DOHH2 (cell line): Measurements from ENCODE around the gene OSBPL3.
A peak's percentile ranks its signal among the peaks of the same experiment; 100 is the strongest.

Source experiments
- H3F3A ChIP-seq: fragments of 200-600 bp; sonication (generic), shearing (Covaris generic); 2 replicates; pipeline ENCODE4 v1.6.0; 2016; ENCODE audit warnings: antibody characterized with exemption, mild to moderate bottlenecking; ENCODE audit not compliant: control insufficient read depth, insufficient read depth
- H3K27ac ChIP-seq: fragments of 200-600 bp; sonication (generic); 2 replicates; pipeline ENCODE4 v1.5.1; 2014; ENCODE audit warnings: low read depth, mild to moderate bottlenecking, low read length, moderate library complexity
- H3K27me3 ChIP-seq: fragments of 200-600 bp; sonication (generic); 2 replicates; pipeline ENCODE4 v1.6.1; 2014; ENCODE audit warnings: mild to moderate bottlenecking, low read length, mixed read lengths; ENCODE audit not compliant: control insufficient read depth
- H3K36me3 ChIP-seq: fragments of 200-600 bp; sonication (generic); 2 replicates; pipeline ENCODE4 v1.6.1; 2014; ENCODE audit warnings: mild to moderate bottlenecking, low read length, moderate library complexity, mixed read lengths; ENCODE audit not compliant: control insufficient read depth
- H3K4me1 ChIP-seq: fragments of 200-600 bp; sonication (generic); 2 replicates; pipeline ENCODE4 v1.6.1; 2014; ENCODE audit warnings: mild to moderate bottlenecking, low read length, mixed read lengths; ENCODE audit not compliant: control insufficient read depth
- H3K4me2 ChIP-seq: fragments of 200-600 bp; sonication (generic); 2 replicates; pipeline ENCODE4 v1.6.0; 2014; ENCODE audit warnings: mild to moderate bottlenecking, low read length, moderate library complexity
- H3K4me3 ChIP-seq: fragments of 200-600 bp; sonication (generic); 2 replicates; pipeline ENCODE4 v1.5.1; 2014; ENCODE audit warnings: mild to moderate bottlenecking, low read length, mixed read lengths
- H3K79me2 ChIP-seq: fragments of 200-600 bp; sonication (generic); 2 replicates; pipeline ENCODE4 v1.6.1; 2014; ENCODE audit warnings: mild to moderate bottlenecking, low read length, mixed read lengths; ENCODE audit not compliant: control insufficient read depth
- H3K9me2 ChIP-seq: fragments of 200-600 bp; sonication (generic); replicated peaks from 2 replicates; pipeline ENCODE4 v1.6.1; 2014; ENCODE audit warnings: mild to moderate bottlenecking, low read length, mixed read lengths; ENCODE audit not compliant: control insufficient read depth
- H3K9me3 ChIP-seq: fragments of 200-600 bp; sonication (generic); 2 replicates; pipeline ENCODE4 v1.6.1; 2014; ENCODE audit warnings: antibody characterized with exemption, low read length, mixed read lengths; ENCODE audit not compliant: control insufficient read depth, insufficient read depth
- H4K20me1 ChIP-seq: fragments of 200-600 bp; sonication (generic); 2 replicates; pipeline ENCODE4 v1.6.0; 2014; ENCODE audit warnings: low read depth, mild to moderate bottlenecking, antibody characterized with exemption, low read length, moderate library complexity; ENCODE audit not compliant: control insufficient read depth, insufficient read depth
- EZH2phosphoT487 ChIP-seq: fragments of 200-600 bp; sonication (generic); IDR thresholded peaks from 2 replicates; pipeline ENCODE4 v1.6.1; 2017; ENCODE audit warnings: borderline replicate concordance, mild to moderate bottlenecking, antibody characterized with exemption, low read length, moderate library complexity, mixed read lengths
- TF ChIP-seq, protein P1 (sequence below): fragments of 200-600 bp; sonication (generic); IDR thresholded peaks from one replicate; pipeline ENCODE4 v1.5.1; 2014; ENCODE audit warnings: antibody characterized with exemption, mild to moderate bottlenecking, low read depth, low read length; ENCODE audit not compliant: poor library complexity, severe bottlenecking

Gene OSBPL3

DNA sequence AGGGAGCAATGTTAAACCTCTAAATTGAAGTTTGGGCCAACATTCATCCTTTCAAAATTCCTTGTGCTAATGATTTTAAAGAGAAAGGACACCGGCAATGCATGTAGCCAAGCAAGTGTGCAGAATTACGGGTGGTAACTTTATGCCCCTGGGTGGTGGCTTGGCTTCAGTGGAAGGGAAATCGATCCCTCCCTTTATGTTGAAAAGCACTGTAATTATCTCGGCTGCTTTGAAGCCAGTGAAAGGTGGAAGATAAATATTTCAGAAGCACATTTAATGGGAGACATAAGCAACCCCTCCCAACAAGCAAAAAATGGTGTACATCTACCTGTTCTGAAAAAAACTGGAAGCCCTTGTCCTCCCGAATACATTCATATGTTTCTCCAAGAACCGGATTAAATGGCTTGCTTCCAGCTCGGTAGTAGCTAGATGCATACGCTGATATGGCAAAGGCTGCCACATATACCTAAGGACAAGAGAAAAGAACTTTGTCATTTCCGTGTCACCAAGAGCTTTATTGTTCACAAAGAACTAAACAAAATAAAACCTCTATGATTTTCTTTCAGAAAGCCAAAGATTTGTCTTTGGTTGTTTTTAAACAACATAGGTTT, 149.4 kb downstream of the OSBPL3 start:
- peaks cover 91% of the 10 kb centered on the region for H3K36me3 ChIP-seq
- peaks cover 54% of the 10 kb centered on the region for H3K79me2 ChIP-seq
- peak overlapping the region; percentile 44 for H3K4me3 ChIP-seq
- peak overlapping the region; percentile 99 for H3K27ac ChIP-seq
- no peaks in the 10 kb centered on the region for H3K27me3 ChIP-seq
- peaks cover 100% of the 10 kb centered on the region for H3K4me1 ChIP-seq
- H3K9me3 ChIP-seq, result no peaks in the 10 kb centered on the region
- peak overlapping the region; percentile 81 for H3K4me2 ChIP-seq
- no peak for TF ChIP-seq EZH2phosphoT487
- TF ChIP-seq, protein P1, sequence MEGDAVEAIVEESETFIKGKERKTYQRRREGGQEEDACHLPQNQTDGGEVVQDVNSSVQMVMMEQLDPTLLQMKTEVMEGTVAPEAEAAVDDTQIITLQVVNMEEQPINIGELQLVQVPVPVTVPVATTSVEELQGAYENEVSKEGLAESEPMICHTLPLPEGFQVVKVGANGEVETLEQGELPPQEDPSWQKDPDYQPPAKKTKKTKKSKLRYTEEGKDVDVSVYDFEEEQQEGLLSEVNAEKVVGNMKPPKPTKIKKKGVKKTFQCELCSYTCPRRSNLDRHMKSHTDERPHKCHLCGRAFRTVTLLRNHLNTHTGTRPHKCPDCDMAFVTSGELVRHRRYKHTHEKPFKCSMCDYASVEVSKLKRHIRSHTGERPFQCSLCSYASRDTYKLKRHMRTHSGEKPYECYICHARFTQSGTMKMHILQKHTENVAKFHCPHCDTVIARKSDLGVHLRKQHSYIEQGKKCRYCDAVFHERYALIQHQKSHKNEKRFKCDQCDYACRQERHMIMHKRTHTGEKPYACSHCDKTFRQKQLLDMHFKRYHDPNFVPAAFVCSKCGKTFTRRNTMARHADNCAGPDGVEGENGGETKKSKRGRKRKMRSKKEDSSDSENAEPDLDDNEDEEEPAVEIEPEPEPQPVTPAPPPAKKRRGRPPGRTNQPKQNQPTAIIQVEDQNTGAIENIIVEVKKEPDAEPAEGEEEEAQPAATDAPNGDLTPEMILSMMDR, result no peak
- no peaks in the 10 kb centered on the region for H3K9me2 ChIP-seq
- H4K20me1 ChIP-seq, result no peaks in the 10 kb centered on the region
- H3F3A ChIP-seq, result peaks cover 48% of the 10 kb centered on the region

DNA sequence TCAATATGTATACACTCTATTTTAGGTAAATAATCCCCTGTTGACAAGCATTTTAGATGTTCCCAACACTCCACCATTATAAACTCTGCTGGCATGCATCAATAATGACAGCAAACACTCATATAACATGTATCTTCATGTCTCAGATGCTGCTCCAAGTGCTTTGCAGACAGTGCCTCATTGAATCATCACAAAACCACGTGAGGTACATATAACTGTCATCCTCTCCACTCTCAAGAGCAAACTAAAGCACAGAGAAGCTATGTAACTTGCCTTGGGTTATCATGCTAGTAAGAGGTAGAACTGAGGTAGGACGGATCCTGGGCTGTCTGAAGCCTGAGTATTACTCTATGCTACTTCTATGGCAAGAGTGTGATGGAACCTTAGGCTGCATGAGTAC, 150.2 kb downstream of the OSBPL3 start:
- peak overlapping the region; percentile 81 for H3K4me2 ChIP-seq
- H3F3A ChIP-seq, result peaks cover 43% of the 10 kb centered on the region
- peak overlapping the region; percentile 44 for H3K4me3 ChIP-seq
- peaks cover 52% of the 10 kb centered on the region for H3K79me2 ChIP-seq
- H3K9me3 ChIP-seq, result no peaks in the 10 kb centered on the region
- H3K36me3 ChIP-seq, result peaks cover 94% of the 10 kb centered on the region
- H3K27ac ChIP-seq, result peak overlapping the region; percentile 99
- H3K27me3 ChIP-seq, result no peaks in the 10 kb centered on the region
- no peaks in the 10 kb centered on the region for H3K9me2 ChIP-seq
- H4K20me1 ChIP-seq, result no peaks in the 10 kb centered on the region
- peaks cover 100% of the 10 kb centered on the region for H3K4me1 ChIP-seq
- no peak for TF ChIP-seq EZH2phosphoT487

DNA sequence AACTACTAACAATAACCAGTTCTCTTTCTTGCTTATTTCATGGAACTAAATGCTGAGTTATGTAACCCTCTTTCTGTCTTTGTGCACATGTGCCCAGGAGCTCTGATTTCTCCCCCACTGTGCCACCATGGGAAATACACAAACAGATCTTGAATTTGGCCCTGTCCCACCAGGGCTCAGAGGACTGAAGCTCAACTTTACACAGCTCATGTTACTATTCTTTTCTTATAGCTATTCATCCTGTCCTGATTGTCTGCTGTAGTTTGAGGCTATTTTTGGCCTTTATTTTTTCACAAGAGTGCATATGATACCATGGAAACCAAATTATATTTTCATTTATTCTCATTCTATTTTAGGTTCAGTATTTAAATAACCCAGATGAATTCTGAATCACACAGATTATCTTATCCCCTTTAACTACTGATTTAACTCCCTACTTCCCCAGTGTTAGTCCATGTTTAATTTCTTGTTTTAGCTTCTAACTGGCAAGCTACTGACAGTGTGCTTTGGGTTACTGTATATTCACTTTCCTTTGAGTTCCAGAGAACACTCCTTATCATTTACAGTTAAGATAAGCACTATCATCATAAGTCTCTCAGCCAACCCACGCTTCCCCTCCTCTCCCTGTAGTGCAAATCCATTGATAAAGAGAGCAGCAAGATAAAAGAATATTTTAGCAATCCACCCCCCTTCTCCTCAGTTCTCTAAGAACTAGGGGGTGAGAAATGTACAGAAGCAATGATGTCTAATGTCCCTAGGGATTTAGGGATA, 150.9 kb downstream of the OSBPL3 start:
- Histone ChIP-seq H3K36me3 (peaks cover 93% of the 10 kb centered on the region), H3K4me1 (peaks cover 99% of the 10 kb centered on the region), H3F3A (peaks cover 46% of the 10 kb centered on the region), H4K20me1 (no peaks in the 10 kb centered on the region), H3K27me3 (no peaks in the 10 kb centered on the region), H3K9me3 (no peaks in the 10 kb centered on the region), H3K4me3 (peak overlapping the region; percentile 64), H3K9me2 (no peaks in the 10 kb centered on the region), H3K4me2 (peak overlapping the region; percentile 81), H3K27ac (peak overlapping the region; percentile 99), H3K79me2 (peaks cover 45% of the 10 kb centered on the region)
- no peak for TF ChIP-seq EZH2phosphoT487
- TF ChIP-seq, protein P1, result no peak

DNA sequence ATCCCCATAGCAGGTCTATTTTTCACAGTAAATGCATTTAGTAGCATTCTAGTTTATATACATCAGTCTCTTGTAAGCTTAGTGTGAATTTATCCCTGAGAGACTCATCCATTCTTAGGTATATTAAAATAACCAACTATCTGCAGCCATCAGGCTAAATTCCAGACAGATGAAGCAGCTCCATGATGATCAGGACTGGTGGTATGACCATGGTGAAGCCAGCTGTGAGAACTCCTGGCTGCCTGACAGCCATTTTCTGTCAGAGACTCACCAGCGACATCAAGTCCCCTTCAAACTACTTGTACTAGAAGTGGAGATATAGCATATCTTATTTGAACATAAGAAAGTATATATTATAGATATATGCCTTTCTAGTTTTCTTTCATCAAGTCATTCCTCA, 152.4 kb downstream of the OSBPL3 start:
- H3K4me3 ChIP-seq, result no peak overlapping the region
- H3K36me3 ChIP-seq, result peaks cover 92% of the 10 kb centered on the region
- H3K4me1 ChIP-seq, result peaks cover 99% of the 10 kb centered on the region
- no peaks in the 10 kb centered on the region for H3K9me2 ChIP-seq
- H3K27ac ChIP-seq, result peak overlapping the region; percentile 33; the same call in 1 of the 2 replicates
- no peaks in the 10 kb centered on the region for H3K9me3 ChIP-seq
- TF ChIP-seq, protein P1, result no peak
- no peak for TF ChIP-seq EZH2phosphoT487
- no peaks in the 10 kb centered on the region for H4K20me1 ChIP-seq
- H3K79me2 ChIP-seq, result peaks cover 30% of the 10 kb centered on the region
- H3K4me2 ChIP-seq, result 0 out of 2 replicates have a peak overlapping the region, but pooled peaks have one; percentile 0
- no peaks in the 10 kb centered on the region for H3K27me3 ChIP-seq
- H3F3A ChIP-seq, result peaks cover 56% of the 10 kb centered on the region
